Measurements from ENCODE around the gene SLC39A11.
"Not testable (repeated sequence)": the region's sequence is repeated elsewhere in the genome, so short reads cannot be mapped to it uniquely, and the experiment has no call there.

Gene SLC39A11

DNA sequence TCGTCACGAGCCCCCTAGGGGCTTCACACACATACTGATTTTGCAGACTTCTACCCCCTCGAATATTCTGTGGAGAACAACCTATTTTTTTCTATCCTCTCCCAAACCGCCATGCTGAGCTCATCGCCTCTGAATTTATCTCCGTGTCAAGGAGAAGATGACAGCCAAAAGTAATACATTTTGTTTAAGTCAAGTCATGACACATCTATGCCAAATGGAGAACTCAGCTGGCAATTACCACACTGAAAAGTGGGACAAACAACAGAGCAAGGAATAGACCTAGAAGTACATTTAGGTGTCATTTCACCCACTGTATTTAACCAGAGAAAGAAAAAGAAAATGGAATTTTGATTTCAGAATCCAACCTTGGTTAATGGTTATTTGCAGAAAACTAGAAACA, 260.2 kb downstream of the SLC39A11 start:
- no peak for DNase-seq (ENCODE audit: low read depth)

GRCh38 chr17:72829883-72830282, 262.6 kb downstream of the SLC39A11 start:
- DNase-seq (ENCODE audit: low read depth): no peak

DNA sequence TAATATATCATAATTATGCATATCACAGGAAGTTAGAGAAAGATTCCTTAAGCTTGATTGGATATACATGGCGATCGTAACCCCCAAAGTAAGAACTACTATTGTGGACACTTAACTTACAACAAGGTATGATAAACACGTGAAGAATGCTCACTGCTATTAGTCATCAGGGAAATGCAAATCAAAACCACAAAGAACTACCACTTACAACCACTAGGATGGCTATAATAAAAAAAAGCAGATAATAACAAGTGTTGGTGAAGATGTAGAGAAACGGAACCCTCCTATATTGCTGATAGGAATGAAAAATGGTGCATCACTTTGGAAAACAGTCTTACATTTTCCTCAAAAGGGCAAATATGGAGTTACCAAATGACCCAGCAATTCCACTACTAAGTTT, 265.9 kb downstream of the SLC39A11 start:
- no peak for DNase-seq (ENCODE audit: low read depth)

GRCh38 chr17:72826059-72826458, 266.4 kb downstream of the SLC39A11 start:
- not testable (repeated sequence) for DNase-seq (ENCODE audit: low read depth)

- no peak for DNase-seq (ENCODE audit: low read depth)
These were observed 267.3 kb downstream of the SLC39A11 start for GRCh38 chr17:72825218-72825617.

DNA sequence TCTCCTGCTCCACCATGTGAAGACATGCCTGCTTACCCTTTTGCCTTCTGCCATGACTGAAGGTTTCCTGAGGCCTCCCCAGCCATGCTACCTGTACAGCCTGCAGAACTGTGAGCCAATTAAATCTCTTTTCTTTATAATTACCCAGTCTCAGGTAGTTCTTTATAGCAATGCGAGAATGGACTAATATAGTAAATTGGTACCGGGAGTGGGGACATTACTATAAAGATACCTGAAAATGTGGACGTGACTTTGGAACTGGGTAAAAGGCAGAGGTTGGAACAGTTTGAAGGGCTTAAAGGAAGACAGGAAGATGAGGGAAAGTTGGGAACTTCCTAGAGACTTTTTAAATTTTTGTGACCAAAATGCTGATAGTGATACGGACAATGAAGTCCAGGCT, 268.2 kb downstream of the SLC39A11 start:
- not testable (repeated sequence) for DNase-seq (ENCODE audit: low read depth)

DNA sequence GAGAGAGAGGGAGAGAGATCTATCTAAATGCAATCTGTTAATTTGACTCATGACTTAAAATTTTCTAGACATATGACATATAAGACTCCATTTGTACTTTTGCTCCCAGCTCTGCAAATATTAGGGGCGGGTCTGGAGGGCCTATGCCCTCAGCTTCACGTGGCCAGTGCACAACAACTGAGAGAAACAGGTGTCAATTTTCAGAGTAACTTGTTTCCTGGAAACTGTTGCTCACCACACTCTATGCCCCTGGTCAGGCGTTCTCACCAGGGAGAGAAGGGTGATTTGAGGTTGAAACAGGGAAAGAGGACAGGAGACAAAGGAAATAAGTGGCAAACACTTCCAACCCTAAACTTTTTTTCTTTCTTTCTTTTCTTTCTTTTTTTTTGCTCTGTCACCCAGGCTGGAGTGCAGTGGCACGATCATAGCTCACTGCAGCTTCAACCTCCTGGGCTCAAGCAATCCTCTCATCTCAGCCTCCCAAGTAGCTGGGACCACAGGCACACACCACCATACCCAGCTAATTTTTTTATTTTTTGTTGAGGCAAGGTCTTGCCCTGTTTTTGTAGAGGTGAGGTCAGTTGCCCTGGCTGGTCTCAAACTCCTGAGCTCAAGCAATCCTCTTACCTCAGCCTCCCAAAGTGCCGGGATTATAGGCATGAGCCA, 270.0 kb downstream of the SLC39A11 start:
- DNase-seq (ENCODE audit: low read depth): no peak

- DNase-seq (ENCODE audit: low read depth): no peak
These were observed 276.1 kb downstream of the SLC39A11 start for GRCh38 chr17:72816406-72816805.

GRCh38 chr17:72813481-72813880, 279.0 kb downstream of the SLC39A11 start:
- no peak for DNase-seq (ENCODE audit: low read depth)

- DNase-seq (ENCODE audit: low read depth): no peak
These were observed 279.7 kb downstream of the SLC39A11 start for GRCh38 chr17:72812823-72813222.

GRCh38 chr17:72811976-72812687, 280.4 kb downstream of the SLC39A11 start:
- no peak for DNase-seq (ENCODE audit: low read depth)

- DNase-seq (ENCODE audit: low read depth): no peak
These were observed 281.4 kb downstream of the SLC39A11 start for GRCh38 chr17:72810991-72811508.

DNA sequence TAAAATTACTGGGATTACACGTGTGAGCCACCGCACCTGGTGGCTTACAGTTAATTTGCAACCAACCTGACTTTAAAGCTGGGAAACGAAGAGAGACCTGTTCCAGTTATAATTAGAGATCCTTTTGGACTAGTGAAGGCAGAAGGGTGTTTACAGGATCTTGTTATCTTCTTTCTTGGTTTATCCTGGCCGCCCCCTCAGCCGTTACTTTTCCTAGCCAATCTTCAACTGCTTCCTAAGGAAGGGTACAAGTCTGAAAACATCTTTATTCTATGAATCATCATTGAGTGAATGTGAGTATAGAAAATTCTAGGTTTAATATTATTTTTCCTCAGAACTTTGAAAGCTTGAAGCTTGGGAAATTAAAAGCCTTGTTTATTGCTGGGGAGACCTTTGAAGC, 286.5 kb downstream of the SLC39A11 start:
- DNase-seq (ENCODE audit: low read depth): no peak

DNA sequence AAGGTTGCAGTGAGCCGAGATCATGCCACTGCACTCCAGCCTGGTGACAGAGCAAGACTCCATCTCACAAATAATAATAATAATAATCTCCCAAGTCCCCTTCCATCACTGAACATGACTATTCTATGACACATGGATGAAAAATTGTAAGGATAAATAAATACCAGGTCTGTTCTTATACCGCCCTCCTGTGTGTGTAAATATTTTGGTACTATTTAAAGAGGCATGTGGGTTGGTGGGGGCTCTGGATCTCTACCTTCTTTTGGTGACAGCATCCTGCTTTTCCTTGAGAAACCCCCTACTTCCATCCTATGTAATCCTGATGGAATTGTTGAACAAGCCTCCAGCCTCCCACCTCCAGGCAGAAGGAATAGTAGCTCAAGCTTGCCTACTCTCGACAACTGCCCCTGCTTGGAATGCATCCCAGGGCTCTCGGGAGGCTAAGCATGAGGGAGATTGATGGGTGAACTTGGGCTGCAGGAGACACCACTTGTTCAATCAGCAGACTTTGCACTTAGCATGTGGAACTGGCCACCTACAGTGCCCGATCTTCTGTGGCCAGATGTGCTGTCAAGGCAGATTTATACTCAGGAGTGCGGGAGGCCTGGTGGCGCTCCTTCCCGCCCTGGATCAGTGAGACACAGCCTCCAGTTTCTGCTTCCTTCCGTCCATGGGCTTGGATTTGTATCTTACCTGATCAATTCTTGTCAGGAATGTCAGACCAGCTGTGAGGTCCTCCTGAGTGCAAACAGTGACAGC, 287.4 kb downstream of the SLC39A11 start:
- no peak for DNase-seq (ENCODE audit: low read depth)

DNA sequence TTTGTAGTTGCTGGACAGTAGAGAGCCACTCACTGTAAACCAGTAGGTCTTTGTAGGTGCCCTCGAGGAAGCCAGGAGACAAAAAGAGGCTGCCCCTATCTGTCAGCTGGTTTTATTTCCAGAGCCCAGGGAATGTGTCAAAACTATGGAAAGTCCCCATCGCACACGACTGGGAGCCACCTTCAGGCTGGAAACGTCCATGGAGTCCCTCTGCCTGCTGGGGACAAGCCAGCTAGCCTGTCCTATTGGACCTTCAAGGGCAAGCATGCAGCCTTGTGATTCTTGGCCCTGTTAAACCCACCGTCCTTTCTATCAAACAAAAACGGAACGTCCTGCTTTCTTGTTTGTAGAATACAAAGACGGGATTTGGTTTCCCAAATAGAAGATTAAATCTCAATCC, 289.8 kb downstream of the SLC39A11 start:
- DNase-seq (ENCODE audit: low read depth): no peak

- no peak for DNase-seq (ENCODE audit: low read depth)
These were observed 295.3 kb downstream of the SLC39A11 start for GRCh38 chr17:72797142-72797541.

GRCh38 chr17:72795941-72796340, 296.5 kb downstream of the SLC39A11 start:
- DNase-seq (ENCODE audit: low read depth): no peak

- DNase-seq (ENCODE audit: low read depth): no peak
These were observed 298.3 kb downstream of the SLC39A11 start for GRCh38 chr17:72794152-72794551.

GRCh38 chr17:72792771-72793170, 299.7 kb downstream of the SLC39A11 start:
- DNase-seq (ENCODE audit: low read depth): no peak

DNA sequence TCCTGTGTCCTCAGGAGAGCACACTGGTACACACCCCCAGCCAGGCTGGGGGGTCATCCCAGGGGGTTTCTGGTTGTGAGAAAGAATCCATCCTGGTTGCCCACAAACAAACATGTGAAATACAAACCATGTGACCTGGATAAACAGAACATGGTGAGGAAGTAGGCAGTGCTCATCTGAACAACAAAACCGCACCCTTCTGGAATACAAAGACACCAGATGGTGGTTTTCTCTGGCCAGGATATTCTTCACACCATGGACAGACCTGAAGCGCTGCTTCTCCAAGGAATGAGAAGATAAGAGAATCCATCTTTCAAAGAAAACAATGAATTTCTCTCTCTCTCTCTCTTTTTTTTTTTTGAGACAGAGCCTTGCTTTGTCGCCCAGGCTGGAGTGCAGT, 302.3 kb downstream of the SLC39A11 start:
- no peak for DNase-seq (ENCODE audit: low read depth)

DNA sequence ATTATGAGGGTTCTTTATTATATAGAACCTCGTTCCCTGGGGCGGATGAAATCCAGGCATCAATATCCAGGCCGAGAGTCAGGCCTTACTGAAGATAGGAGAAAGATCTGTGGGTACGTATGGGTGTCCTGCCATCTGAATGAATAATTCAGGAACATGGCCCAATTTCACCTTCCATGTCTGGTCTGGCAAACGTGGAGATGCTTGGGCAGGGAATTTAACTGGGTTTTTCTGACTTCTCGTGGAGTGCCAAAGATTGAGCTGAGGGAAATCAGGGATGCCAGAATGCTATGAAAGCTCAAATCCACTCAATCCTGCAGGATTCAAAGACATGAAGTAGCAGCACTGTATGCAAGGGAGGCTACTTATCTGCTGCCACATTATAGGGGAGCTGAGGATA, 302.8 kb downstream of the SLC39A11 start:
- DNase-seq (ENCODE audit: low read depth): no peak

- DNase-seq (ENCODE audit: low read depth): no peak
These were observed 303.4 kb downstream of the SLC39A11 start for GRCh38 chr17:72788950-72789585.

All from activated T-helper 1 cell treated with Interleukin-2 at 50 U/mL for 16 hours (primary cell).